ENCODE results near the gene TAS2R42.

DNA sequence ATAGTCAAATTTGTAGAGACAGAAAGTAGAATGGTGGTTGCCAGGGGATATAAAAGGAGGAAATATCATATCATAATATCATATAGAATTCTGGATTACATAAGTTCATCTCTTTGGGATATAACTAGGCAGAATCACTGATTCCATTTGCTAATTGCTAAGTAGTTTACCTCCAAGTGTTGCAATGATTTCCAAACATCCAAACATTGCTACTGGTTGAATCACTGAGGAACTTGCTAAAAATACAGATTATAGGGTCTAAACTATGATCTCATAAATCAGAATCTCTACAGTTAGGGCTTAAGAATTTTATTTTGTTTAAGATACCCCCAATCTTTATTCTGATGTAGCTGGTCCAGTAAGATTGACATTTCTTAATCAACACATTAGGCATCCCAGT, 16.1 kb upstream of the TAS2R42 start:
- TF ChIP-seq, protein P1, sequence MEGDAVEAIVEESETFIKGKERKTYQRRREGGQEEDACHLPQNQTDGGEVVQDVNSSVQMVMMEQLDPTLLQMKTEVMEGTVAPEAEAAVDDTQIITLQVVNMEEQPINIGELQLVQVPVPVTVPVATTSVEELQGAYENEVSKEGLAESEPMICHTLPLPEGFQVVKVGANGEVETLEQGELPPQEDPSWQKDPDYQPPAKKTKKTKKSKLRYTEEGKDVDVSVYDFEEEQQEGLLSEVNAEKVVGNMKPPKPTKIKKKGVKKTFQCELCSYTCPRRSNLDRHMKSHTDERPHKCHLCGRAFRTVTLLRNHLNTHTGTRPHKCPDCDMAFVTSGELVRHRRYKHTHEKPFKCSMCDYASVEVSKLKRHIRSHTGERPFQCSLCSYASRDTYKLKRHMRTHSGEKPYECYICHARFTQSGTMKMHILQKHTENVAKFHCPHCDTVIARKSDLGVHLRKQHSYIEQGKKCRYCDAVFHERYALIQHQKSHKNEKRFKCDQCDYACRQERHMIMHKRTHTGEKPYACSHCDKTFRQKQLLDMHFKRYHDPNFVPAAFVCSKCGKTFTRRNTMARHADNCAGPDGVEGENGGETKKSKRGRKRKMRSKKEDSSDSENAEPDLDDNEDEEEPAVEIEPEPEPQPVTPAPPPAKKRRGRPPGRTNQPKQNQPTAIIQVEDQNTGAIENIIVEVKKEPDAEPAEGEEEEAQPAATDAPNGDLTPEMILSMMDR (IDR thresholded peaks at IDR 0.05; ENCODE audit: poor library complexity, severe bottlenecking), result no peak
- TF ChIP-seq POLR2AphosphoS5 (IDR thresholded peaks at IDR 0.05), result no peak
- no peak for TF ChIP-seq RAD21 (conservative IDR thresholded peaks at IDR 0.05)
- TF ChIP-seq, protein P2, sequence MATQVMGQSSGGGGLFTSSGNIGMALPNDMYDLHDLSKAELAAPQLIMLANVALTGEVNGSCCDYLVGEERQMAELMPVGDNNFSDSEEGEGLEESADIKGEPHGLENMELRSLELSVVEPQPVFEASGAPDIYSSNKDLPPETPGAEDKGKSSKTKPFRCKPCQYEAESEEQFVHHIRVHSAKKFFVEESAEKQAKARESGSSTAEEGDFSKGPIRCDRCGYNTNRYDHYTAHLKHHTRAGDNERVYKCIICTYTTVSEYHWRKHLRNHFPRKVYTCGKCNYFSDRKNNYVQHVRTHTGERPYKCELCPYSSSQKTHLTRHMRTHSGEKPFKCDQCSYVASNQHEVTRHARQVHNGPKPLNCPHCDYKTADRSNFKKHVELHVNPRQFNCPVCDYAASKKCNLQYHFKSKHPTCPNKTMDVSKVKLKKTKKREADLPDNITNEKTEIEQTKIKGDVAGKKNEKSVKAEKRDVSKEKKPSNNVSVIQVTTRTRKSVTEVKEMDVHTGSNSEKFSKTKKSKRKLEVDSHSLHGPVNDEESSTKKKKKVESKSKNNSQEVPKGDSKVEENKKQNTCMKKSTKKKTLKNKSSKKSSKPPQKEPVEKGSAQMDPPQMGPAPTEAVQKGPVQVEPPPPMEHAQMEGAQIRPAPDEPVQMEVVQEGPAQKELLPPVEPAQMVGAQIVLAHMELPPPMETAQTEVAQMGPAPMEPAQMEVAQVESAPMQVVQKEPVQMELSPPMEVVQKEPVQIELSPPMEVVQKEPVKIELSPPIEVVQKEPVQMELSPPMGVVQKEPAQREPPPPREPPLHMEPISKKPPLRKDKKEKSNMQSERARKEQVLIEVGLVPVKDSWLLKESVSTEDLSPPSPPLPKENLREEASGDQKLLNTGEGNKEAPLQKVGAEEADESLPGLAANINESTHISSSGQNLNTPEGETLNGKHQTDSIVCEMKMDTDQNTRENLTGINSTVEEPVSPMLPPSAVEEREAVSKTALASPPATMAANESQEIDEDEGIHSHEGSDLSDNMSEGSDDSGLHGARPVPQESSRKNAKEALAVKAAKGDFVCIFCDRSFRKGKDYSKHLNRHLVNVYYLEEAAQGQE (IDR thresholded peaks at IDR 0.05; ENCODE audit: borderline replicate concordance), result no peak

Data from neural cell (in vitro differentiated cells).